Measurements from ENCODE around the gene NDRG4.

Gene NDRG4

DNA sequence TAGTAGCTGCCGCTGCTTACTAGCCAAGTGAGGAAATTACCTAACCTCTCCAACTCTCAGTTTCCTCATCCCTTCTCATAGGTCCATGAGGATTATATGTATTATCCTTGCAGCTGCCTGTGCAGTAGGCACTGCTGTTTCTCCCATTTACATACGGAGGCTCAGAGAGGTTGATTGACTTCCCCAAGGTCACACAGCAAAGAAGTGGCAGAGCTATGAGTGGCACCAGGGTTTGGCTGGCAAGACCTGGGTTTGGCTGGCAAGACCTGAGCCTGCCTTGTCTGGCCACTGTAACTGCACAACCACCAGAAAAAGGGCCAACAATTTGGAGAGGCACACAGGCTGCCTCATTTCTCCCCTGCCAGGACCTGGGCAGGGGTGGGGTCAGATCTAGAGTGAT, 2.5 kb upstream of the NDRG4 start:
- no peak overlapping the region for H3K9ac ChIP-seq (ENCODE audit: low read depth, low read length)
- no peaks in the 10 kb centered on the region for H3K36me3 ChIP-seq (ENCODE audit: insufficient read depth, low read length)
- WGBS, result 89% methylated on average over 2 of the region's 2 CpGs
- peaks cover 3% of the 10 kb centered on the region; the same call in 1 of the 2 replicates for H3K27me3 ChIP-seq (ENCODE audit: insufficient read depth, low read length)
- H3K4me1 ChIP-seq (ENCODE audit: insufficient read depth, low read length), result peaks cover 21% of the 10 kb centered on the region
- H3K4me3 ChIP-seq (ENCODE audit: low read length), result no peak overlapping the region
- no peak overlapping the region for H3K27ac ChIP-seq (ENCODE audit: low read depth, low read length)
- no peaks in the 10 kb centered on the region for H3K9me3 ChIP-seq (ENCODE audit: insufficient read depth, low read depth, low read length)

DNA sequence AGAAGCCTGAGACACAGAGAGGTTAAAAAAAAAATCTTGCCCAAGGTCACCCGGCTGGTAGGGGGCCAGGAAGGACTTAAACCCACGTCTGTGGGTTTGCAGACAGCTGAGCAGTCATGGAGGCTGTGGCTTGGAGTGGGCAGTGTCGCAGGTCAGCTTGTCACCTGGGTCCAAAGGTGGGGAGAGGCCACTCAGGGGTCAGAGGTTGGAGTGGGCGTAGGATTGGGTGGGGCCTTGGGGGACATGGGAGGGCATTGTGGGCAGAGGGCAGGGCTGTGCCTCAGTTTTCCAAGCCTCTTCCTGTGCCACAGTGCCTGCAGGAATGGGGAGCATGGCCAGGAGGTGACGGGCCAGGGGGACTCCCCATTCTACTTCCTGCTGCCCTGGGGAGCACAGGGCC, 2.0 kb upstream of the NDRG4 start:
- H3K9me3 ChIP-seq (ENCODE audit: insufficient read depth, low read depth, low read length), result no peaks in the 10 kb centered on the region
- H3K27me3 ChIP-seq (ENCODE audit: insufficient read depth, low read length), result peaks cover 4% of the 10 kb centered on the region; the same call in 1 of the 2 replicates
- no peak overlapping the region for H3K27ac ChIP-seq (ENCODE audit: low read depth, low read length)
- H3K36me3 ChIP-seq (ENCODE audit: insufficient read depth, low read length), result no peaks in the 10 kb centered on the region
- WGBS, result 73% methylated on average over 5 of the region's 5 CpGs
- no peak overlapping the region for H3K9ac ChIP-seq (ENCODE audit: low read depth, low read length)
- peaks cover 16% of the 10 kb centered on the region for H3K4me1 ChIP-seq (ENCODE audit: insufficient read depth, low read length)
- no peak overlapping the region for H3K4me3 ChIP-seq (ENCODE audit: low read length)

DNA sequence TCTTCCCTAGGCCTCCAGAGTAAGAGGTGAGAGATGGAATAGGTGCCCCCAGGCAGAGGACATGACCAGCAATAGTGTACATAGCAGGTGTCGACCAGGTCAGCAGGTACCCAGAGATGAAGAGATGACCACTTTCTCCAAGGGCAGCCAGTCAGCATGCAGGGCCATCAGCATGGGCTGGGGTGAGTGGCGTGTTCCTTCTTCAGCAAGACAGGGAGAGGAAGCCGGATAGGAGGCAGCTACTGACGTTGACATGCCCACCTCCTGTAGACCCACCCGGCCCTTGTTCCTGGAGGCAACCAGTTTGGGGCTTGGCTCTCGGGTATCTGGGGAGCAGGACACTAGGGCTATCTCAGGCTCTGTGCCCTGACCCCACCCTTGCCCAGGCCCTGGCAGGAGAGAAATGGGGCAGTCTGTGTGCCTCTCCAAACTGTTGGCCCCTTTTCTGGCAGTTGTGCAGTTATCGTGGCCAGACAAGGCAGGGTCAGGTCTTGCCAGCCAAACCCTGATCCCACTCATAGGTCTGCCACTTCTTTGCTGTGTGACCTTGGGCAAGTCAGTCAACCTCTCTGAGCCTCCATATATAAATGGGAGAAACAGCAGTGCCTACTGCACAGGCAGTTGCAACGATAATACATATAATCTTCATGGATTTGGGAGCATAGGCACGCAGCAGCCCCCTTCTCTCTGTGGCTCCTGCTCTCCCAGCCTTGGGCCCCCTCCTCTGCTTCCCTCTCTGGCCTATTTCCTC, 1.4 kb upstream of the NDRG4 start:
- 80% methylated on average over 9 of the region's 9 CpGs for WGBS
- H3K4me1 ChIP-seq (ENCODE audit: insufficient read depth, low read length), result peaks cover 16% of the 10 kb centered on the region
- no peak overlapping the region for H3K27ac ChIP-seq (ENCODE audit: low read depth, low read length)
- H3K9ac ChIP-seq (ENCODE audit: low read depth, low read length), result no peak overlapping the region
- no peaks in the 10 kb centered on the region for H3K36me3 ChIP-seq (ENCODE audit: insufficient read depth, low read length)
- H3K27me3 ChIP-seq (ENCODE audit: insufficient read depth, low read length), result peaks cover 10% of the 10 kb centered on the region; the same call in 1 of the 2 replicates
- no peak overlapping the region for H3K4me3 ChIP-seq (ENCODE audit: low read length)
- H3K9me3 ChIP-seq (ENCODE audit: insufficient read depth, low read depth, low read length), result no peaks in the 10 kb centered on the region

- Histone ChIP-seq H3K36me3 (ENCODE audit: insufficient read depth, low read length) (no peaks in the 10 kb centered on the region), H3K9me3 (ENCODE audit: insufficient read depth, low read depth, low read length) (no peaks in the 10 kb centered on the region), H3K4me1 (ENCODE audit: insufficient read depth, low read length) (peaks cover 16% of the 10 kb centered on the region), H3K27me3 (ENCODE audit: insufficient read depth, low read length) (peaks cover 11% of the 10 kb centered on the region; the same call in 1 of the 2 replicates), H3K4me3 (ENCODE audit: low read length) (no peak overlapping the region), H3K9ac (ENCODE audit: low read depth, low read length) (no peak overlapping the region), H3K27ac (ENCODE audit: low read depth, low read length) (no peak overlapping the region)
- 77% methylated on average over 10 of the region's 10 CpGs for WGBS
Observed at GRCh38 chr16:58499092-58499511, 841 bp upstream of the NDRG4 start.

DNA sequence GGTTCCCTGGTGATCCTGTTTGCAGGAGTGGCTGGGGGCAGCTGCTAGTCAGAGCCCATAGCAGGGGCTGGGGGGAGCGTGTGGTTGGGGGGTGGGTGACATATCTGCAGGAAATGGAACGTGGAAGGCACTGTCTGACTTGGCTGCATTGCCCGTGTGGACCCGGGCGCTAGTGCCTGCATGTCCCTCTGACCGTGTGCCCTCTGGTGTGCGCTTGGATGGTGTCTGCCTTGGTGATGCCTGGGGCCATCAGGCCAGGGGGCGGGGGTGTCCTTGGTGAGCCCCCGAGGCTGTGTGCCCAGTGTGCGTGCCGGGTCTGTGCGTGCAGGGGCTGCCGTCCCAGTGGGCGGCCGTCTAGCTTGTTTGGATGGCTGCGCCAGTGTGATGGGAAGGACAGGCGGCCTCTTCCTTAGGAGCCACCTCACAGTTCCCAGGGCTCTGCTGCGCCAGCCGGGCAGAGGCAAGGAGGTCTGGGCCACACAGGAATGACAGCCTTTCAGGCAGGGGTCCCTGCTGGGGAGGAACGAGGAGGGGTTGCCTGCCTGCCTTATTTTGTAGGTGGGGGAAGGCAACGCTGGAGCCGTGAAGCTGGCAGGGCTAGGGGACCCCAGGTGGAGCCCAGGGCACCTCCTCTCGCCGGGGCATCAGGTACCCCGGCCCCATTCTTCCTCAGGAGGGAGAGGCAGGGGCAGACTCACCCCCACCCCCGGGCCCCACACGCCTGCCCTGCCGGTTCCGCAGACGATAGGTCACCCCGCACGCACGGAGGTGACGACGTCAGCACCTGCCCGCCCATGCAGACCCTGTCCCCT, 693 bp downstream of the NDRG4 start:
- 2% methylated on average over 36 of the region's 36 CpGs for WGBS
- Histone ChIP-seq H3K9me3 (ENCODE audit: insufficient read depth, low read depth, low read length) (no peaks in the 10 kb centered on the region), H3K27me3 (ENCODE audit: insufficient read depth, low read length) (peaks cover 11% of the 10 kb centered on the region; the same call in 1 of the 2 replicates), H3K9ac (ENCODE audit: low read depth, low read length) (no peak overlapping the region), H3K36me3 (ENCODE audit: insufficient read depth, low read length) (no peaks in the 10 kb centered on the region), H3K4me3 (ENCODE audit: low read length) (peak overlapping the region; percentile 58), H3K27ac (ENCODE audit: low read depth, low read length) (no peak overlapping the region), H3K4me1 (ENCODE audit: insufficient read depth, low read length) (peaks cover 11% of the 10 kb centered on the region; the same call in 1 of the 2 replicates)

DNA sequence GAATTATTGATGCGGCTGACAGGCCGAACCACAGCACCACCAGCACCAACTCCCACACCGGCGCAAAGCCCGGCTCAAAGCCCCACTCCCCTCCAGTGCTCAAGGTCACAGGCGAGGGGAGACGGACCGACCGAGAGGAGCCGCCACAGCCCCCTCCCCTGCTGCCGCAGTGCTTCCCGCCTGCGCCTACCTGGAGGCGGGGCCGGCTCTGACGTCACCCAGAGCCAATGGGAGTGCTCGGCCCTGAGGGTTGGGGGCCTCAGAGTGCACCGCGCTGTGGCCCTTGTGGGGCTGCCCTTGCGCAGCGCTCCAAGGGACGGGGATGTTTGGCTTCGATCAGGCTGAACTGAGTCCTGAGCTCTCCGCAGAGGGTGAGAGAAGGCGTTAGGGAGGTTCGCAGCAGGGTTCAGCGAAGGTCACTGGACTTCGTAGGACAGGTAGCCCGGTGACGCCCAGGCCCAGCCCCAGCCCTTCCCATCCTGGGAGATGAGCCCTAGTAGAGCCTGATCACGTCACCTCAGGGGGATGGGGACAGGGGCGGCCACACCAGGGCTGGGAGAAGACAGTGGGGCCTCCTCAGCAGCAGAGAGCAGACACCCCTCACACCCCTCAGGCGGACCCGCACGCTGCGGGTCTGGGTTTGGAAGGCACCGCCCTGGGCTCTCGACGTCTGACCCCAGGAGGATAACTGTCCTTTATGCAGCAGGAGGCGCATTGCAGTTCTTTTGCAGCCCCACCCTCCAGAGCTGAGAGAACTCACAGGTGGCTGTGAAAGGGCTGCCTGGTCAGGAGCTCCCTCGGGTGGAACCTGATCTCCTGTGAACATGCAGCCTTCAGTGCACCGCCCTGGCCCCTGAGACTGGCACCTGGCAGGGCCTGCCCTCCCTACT, 1.5 kb downstream of the NDRG4 start:
- WGBS, result 8% methylated on average over 42 of the region's 42 CpGs
- H3K27ac ChIP-seq (ENCODE audit: low read depth, low read length), result peak overlapping the region; percentile 38; the same call in 1 of the 2 replicates
- no peaks in the 10 kb centered on the region for H3K36me3 ChIP-seq (ENCODE audit: insufficient read depth, low read length)
- peaks cover 11% of the 10 kb centered on the region; the same call in 1 of the 2 replicates for H3K27me3 ChIP-seq (ENCODE audit: insufficient read depth, low read length)
- H3K9me3 ChIP-seq (ENCODE audit: insufficient read depth, low read depth, low read length), result no peaks in the 10 kb centered on the region
- peaks cover 3% of the 10 kb centered on the region; the same call in 1 of the 2 replicates for H3K4me1 ChIP-seq (ENCODE audit: insufficient read depth, low read length)
- peak overlapping the region; percentile 14 for H3K9ac ChIP-seq (ENCODE audit: low read depth, low read length)
- H3K4me3 ChIP-seq (ENCODE audit: low read length), result peak overlapping the region; percentile 58

DNA sequence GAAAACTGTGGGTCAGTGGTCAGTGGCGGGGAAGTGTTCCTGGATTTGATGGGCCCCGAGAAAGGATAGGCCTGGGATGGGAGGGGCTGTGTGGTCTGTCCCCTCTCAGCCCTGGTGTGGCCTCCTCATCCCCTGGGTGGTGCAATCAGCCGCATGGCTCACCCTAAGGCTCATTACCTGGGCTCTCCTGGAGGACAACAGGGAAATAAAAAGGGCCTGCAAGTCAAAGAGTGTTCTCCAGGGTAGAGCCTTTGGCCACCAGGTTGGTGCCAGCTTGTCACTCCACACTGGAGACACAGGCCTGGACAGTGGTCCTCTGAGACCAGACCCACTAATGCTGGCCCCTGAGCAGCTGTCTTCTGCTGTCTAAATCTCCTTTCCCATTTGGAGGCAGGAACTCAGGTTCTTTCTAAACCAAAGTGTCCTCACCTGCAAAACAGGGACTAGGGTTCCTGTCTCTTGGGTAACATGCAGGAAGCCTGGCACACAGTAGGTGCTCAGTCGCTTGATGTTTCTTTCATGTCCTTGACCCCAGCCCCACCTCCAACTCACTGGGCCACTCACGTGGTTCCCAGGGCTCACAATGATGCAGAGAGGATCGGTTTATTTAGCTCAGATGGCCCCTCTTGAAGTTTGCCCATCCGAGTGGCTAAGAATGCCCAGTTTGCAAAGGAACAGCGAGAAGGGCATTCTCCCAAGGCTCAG, 2.4 kb downstream of the NDRG4 start:
- Histone ChIP-seq H3K9me3 (ENCODE audit: insufficient read depth, low read depth, low read length) (no peaks in the 10 kb centered on the region), H3K9ac (ENCODE audit: low read depth, low read length) (no peak overlapping the region), H3K27ac (ENCODE audit: low read depth, low read length) (no peak overlapping the region), H3K4me3 (ENCODE audit: low read length) (no peak overlapping the region), H3K27me3 (ENCODE audit: insufficient read depth, low read length) (peaks cover 11% of the 10 kb centered on the region; the same call in 1 of the 2 replicates), H3K4me1 (ENCODE audit: insufficient read depth, low read length) (peaks cover 3% of the 10 kb centered on the region; the same call in 1 of the 2 replicates), H3K36me3 (ENCODE audit: insufficient read depth, low read length) (no peaks in the 10 kb centered on the region)
- WGBS, result 81% methylated on average over 8 of the region's 8 CpGs

- peaks cover 3% of the 10 kb centered on the region; the same call in 1 of the 2 replicates for H3K4me1 ChIP-seq (ENCODE audit: insufficient read depth, low read length)
- H3K27ac ChIP-seq (ENCODE audit: low read depth, low read length), result no peak overlapping the region
- no peaks in the 10 kb centered on the region for H3K9me3 ChIP-seq (ENCODE audit: insufficient read depth, low read depth, low read length)
- H3K36me3 ChIP-seq (ENCODE audit: insufficient read depth, low read length), result no peaks in the 10 kb centered on the region
- 91% methylated on average over 14 of the region's 14 CpGs for WGBS
- H3K9ac ChIP-seq (ENCODE audit: low read depth, low read length), result no peak overlapping the region
- H3K27me3 ChIP-seq (ENCODE audit: insufficient read depth, low read length), result peaks cover 11% of the 10 kb centered on the region; the same call in 1 of the 2 replicates
- no peak overlapping the region for H3K4me3 ChIP-seq (ENCODE audit: low read length)
Observed at GRCh38 chr16:58503166-58503862, 3.4 kb downstream of the NDRG4 start.

DNA sequence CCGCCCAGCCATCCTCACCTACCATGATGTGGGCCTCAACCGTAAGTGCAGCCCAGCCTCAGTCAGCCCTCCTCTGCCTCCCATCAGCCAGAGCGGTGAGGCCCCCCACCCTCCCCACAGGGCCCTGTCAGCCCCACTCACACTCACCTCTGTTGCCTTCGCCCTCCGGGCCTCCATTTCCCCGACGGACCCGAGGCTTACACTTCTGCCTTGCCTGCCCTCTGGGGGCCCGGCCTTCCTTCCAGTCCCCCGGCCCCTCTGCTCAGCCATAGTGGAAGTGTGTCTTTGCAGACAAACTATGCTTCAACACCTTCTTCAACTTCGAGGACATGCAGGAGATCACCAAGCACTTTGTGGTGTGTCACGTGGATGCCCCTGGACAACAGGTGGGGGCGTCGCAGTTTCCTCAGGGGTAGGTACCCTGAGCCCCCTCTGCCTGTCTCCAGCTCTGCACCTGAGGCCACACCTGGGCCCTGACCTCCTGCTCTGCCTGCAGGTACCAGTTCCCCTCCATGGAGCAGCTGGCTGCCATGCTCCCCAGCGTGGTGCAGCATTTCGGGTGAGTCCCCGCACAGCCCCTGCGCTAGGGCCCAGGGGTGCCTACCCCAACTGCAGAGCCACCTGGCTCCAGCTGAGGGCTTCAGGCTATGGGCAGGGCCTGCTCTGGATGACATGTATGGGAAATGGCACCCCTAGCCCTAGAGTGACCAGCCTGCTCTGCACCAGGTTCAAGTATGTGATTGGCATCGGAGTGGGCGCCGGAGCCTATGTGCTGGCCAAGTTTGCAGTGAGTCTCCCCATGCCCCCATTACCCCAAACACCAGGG, 4.1 kb downstream of the NDRG4 start:
- Histone ChIP-seq H3K9ac (ENCODE audit: low read depth, low read length) (no peak overlapping the region), H3K9me3 (ENCODE audit: insufficient read depth, low read depth, low read length) (no peaks in the 10 kb centered on the region), H3K27ac (ENCODE audit: low read depth, low read length) (no peak overlapping the region), H3K4me1 (ENCODE audit: insufficient read depth, low read length) (peaks cover 3% of the 10 kb centered on the region; the same call in 1 of the 2 replicates), H3K36me3 (ENCODE audit: insufficient read depth, low read length) (no peaks in the 10 kb centered on the region), H3K27me3 (ENCODE audit: insufficient read depth, low read length) (peaks cover 11% of the 10 kb centered on the region; the same call in 1 of the 2 replicates), H3K4me3 (ENCODE audit: low read length) (no peak overlapping the region)
- 92% methylated on average over 21 of the region's 21 CpGs for WGBS

All from HUES64 (cell line).